ENCODE results near the gene NKX2-8.

DNA sequence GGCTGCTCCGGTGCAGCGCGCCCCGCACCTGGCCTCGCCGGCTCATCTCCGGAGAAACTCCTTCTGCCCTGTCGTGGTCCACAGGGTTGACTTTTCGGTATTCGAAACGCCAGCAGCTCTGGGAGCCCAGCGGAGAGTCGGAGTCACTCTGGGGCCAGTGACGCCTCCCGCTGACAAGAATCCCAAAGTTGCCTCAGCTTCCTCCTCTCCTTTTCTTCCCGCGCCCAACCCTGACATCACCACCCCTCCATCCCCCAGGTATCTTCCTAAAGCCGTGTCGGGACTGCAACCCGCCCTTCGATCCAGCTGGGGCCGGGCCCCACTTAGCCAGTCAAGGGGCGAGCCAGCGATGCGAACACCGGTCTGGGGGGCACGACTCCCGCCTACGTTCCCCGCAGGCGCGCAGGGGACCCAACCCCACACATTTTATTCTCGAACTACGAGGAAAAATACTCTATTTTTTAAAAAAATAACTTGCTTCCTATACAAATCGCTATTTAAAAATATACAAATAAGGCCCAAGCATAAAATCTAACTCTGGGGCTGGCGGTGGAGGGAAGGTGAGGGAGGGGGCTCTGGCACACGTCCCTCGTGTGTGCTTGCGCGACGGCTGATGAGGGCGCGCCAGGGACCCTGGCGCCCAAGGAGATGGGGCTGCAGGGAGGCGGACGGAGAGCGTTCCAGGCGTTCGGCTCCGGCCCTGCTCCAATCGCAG lies 2.1 kb downstream of the NKX2-8 start:
- no peak for TF ChIP-seq POLR2AphosphoS5 (IDR thresholded peaks at IDR 0.05; ENCODE audit: low read depth)
- TF ChIP-seq, protein P1, sequence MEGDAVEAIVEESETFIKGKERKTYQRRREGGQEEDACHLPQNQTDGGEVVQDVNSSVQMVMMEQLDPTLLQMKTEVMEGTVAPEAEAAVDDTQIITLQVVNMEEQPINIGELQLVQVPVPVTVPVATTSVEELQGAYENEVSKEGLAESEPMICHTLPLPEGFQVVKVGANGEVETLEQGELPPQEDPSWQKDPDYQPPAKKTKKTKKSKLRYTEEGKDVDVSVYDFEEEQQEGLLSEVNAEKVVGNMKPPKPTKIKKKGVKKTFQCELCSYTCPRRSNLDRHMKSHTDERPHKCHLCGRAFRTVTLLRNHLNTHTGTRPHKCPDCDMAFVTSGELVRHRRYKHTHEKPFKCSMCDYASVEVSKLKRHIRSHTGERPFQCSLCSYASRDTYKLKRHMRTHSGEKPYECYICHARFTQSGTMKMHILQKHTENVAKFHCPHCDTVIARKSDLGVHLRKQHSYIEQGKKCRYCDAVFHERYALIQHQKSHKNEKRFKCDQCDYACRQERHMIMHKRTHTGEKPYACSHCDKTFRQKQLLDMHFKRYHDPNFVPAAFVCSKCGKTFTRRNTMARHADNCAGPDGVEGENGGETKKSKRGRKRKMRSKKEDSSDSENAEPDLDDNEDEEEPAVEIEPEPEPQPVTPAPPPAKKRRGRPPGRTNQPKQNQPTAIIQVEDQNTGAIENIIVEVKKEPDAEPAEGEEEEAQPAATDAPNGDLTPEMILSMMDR (conservative IDR thresholded peaks at IDR 0.05; ENCODE audit: low read depth in 2 of 2): no peak
- no peak for TF ChIP-seq EZH2phosphoT487 (IDR thresholded peaks at IDR 0.05; ENCODE audit: unreplicated experiment)
- no peak for TF ChIP-seq ZNF114 (CRISPR knock-in tag; IDR thresholded peaks at IDR 0.05)
- TF ChIP-seq, protein P2, sequence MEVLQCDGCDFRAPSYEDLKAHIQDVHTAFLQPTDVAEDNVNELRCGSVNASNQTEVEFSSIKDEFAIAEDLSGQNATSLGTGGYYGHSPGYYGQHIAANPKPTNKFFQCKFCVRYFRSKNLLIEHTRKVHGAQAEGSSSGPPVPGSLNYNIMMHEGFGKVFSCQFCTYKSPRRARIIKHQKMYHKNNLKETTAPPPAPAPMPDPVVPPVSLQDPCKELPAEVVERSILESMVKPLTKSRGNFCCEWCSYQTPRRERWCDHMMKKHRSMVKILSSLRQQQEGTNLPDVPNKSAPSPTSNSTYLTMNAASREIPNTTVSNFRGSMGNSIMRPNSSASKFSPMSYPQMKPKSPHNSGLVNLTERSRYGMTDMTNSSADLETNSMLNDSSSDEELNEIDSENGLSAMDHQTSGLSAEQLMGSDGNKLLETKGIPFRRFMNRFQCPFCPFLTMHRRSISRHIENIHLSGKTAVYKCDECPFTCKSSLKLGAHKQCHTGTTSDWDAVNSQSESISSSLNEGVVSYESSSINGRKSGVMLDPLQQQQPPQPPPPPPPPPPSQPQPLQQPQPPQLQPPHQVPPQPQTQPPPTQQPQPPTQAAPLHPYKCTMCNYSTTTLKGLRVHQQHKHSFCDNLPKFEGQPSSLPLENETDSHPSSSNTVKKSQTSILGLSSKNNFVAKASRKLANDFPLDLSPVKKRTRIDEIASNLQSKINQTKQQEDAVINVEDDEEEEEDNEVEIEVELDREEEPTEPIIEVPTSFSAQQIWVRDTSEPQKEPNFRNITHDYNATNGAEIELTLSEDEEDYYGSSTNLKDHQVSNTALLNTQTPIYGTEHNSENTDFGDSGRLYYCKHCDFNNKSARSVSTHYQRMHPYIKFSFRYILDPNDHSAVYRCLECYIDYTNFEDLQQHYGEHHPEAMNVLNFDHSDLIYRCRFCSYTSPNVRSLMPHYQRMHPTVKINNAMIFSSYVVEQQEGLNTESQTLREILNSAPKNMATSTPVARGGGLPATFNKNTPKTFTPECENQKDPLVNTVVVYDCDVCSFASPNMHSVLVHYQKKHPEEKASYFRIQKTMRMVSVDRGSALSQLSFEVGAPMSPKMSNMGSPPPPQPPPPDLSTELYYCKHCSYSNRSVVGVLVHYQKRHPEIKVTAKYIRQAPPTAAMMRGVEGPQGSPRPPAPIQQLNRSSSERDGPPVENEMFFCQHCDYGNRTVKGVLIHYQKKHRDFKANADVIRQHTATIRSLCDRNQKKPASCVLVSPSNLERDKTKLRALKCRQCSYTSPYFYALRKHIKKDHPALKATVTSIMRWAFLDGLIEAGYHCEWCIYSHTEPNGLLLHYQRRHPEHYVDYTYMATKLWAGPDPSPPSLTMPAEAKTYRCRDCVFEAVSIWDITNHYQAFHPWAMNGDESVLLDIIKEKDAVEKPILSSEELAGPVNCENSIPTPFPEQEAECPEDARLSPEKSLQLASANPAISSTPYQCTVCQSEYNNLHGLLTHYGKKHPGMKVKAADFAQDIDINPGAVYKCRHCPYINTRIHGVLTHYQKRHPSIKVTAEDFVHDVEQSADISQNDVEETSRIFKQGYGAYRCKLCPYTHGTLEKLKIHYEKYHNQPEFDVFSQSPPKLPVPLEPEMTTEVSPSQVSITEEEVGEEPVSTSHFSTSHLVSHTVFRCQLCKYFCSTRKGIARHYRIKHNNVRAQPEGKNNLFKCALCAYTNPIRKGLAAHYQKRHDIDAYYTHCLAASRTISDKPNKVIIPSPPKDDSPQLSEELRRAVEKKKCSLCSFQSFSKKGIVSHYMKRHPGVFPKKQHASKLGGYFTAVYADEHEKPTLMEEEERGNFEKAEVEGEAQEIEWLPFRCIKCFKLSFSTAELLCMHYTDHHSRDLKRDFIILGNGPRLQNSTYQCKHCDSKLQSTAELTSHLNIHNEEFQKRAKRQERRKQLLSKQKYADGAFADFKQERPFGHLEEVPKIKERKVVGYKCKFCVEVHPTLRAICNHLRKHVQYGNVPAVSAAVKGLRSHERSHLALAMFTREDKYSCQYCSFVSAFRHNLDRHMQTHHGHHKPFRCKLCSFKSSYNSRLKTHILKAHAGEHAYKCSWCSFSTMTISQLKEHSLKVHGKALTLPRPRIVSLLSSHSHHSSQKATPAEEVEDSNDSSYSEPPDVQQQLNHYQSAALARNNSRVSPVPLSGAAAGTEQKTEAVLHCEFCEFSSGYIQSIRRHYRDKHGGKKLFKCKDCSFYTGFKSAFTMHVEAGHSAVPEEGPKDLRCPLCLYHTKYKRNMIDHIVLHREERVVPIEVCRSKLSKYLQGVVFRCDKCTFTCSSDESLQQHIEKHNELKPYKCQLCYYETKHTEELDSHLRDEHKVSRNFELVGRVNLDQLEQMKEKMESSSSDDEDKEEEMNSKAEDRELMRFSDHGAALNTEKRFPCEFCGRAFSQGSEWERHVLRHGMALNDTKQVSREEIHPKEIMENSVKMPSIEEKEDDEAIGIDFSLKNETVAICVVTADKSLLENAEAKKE (CRISPR knock-in tag; IDR thresholded peaks at IDR 0.05): no peak
- TF ChIP-seq, protein P3, sequence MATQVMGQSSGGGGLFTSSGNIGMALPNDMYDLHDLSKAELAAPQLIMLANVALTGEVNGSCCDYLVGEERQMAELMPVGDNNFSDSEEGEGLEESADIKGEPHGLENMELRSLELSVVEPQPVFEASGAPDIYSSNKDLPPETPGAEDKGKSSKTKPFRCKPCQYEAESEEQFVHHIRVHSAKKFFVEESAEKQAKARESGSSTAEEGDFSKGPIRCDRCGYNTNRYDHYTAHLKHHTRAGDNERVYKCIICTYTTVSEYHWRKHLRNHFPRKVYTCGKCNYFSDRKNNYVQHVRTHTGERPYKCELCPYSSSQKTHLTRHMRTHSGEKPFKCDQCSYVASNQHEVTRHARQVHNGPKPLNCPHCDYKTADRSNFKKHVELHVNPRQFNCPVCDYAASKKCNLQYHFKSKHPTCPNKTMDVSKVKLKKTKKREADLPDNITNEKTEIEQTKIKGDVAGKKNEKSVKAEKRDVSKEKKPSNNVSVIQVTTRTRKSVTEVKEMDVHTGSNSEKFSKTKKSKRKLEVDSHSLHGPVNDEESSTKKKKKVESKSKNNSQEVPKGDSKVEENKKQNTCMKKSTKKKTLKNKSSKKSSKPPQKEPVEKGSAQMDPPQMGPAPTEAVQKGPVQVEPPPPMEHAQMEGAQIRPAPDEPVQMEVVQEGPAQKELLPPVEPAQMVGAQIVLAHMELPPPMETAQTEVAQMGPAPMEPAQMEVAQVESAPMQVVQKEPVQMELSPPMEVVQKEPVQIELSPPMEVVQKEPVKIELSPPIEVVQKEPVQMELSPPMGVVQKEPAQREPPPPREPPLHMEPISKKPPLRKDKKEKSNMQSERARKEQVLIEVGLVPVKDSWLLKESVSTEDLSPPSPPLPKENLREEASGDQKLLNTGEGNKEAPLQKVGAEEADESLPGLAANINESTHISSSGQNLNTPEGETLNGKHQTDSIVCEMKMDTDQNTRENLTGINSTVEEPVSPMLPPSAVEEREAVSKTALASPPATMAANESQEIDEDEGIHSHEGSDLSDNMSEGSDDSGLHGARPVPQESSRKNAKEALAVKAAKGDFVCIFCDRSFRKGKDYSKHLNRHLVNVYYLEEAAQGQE (IDR thresholded peaks at IDR 0.05; ENCODE audit: unreplicated experiment): no peak
- TF ChIP-seq EZH2 (IDR thresholded peaks at IDR 0.05; ENCODE audit: low read depth, unreplicated experiment): peak; percentile 84
- TF ChIP-seq ZNF331 (CRISPR knock-in tag; IDR thresholded peaks at IDR 0.05; ENCODE audit: low read depth): no peak
- TF ChIP-seq, protein P4, sequence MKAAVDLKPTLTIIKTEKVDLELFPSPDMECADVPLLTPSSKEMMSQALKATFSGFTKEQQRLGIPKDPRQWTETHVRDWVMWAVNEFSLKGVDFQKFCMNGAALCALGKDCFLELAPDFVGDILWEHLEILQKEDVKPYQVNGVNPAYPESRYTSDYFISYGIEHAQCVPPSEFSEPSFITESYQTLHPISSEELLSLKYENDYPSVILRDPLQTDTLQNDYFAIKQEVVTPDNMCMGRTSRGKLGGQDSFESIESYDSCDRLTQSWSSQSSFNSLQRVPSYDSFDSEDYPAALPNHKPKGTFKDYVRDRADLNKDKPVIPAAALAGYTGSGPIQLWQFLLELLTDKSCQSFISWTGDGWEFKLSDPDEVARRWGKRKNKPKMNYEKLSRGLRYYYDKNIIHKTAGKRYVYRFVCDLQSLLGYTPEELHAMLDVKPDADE (IDR thresholded peaks at IDR 0.05): no peak
- no peak for TF ChIP-seq JUNB (IDR thresholded peaks at IDR 0.05; ENCODE audit: unreplicated experiment)
- TF ChIP-seq CREB1 (CRISPR knock-in tag; IDR thresholded peaks at IDR 0.05; ENCODE audit: low read depth): no peak
- no peak for TF ChIP-seq STAT1 (IDR thresholded peaks at IDR 0.05; ENCODE audit: unreplicated experiment)
- no peak for TF ChIP-seq NANOG (IDR thresholded peaks at IDR 0.05; ENCODE audit: borderline replicate concordance)
